BJ (cell line): Measurements from ENCODE around the gene RBP3. TPM values are rescaled to one million over a fixed set of nuclear protein-coding genes. Genes with fewer than 3 reads are reported as not detected.

Experiments used
- CTCF ChIA-PET: fragments of 350-600 bp; formaldehyde crosslinking; extraction: SDS; loops from one replicate; lab custom pipeline; 2021; ENCODE audit warnings: antibody characterized with exemption, inconsistent platforms; lab: Yijun Ruan, JAX
- POLR2A ChIA-PET: fragments of 300-600 bp; sonication (Branson Sonifier 250); formaldehyde crosslinking; extraction: SDS; loops from one replicate; lab custom pipeline; 2021; ENCODE audit warnings: antibody characterized with exemption; lab: Charles Lee
- DNase-seq: peaks from one replicate; pipeline ENCODE4 v3.0.0-alpha.2; 2011; ENCODE audit warnings: low read depth
- H3K27me3 ChIP-seq: 2 replicates; pipeline ENCODE4 v1.6.0; 2011; ENCODE audit warnings: low read length; ENCODE audit not compliant: control insufficient read depth, insufficient read depth
- H3K36me3 ChIP-seq: 2 replicates; pipeline ENCODE4 v1.5.1; 2011; ENCODE audit warnings: low read length; ENCODE audit not compliant: control insufficient read depth, insufficient read depth
- H3K4me3 ChIP-seq: 2 replicates; pipeline ENCODE4 v1.5.1; 2011; ENCODE audit warnings: low read depth, mild to moderate bottlenecking, control low read depth, low read length
- polyA plus RNA-seq: library from polyadenylated mRNA; depleted of rRNA; stranded (reverse); fragments of >200 nt; gene quantifications from 2 replicates; pipeline ENCODE4 v1.2.3, GENCODE V29; 2011
- TF ChIP-seq, protein P1 (sequence below): IDR thresholded peaks from 2 replicates; pipeline ENCODE4 v1.5.1; 2011; ENCODE audit warnings: low read depth, mild to moderate bottlenecking, control low read depth, inconsistent platforms, low read length, moderate library complexity; ENCODE audit not compliant: insufficient read depth

RBP3 gene
- polyA plus RNA-seq, 1 experiment = not detected

DNA sequence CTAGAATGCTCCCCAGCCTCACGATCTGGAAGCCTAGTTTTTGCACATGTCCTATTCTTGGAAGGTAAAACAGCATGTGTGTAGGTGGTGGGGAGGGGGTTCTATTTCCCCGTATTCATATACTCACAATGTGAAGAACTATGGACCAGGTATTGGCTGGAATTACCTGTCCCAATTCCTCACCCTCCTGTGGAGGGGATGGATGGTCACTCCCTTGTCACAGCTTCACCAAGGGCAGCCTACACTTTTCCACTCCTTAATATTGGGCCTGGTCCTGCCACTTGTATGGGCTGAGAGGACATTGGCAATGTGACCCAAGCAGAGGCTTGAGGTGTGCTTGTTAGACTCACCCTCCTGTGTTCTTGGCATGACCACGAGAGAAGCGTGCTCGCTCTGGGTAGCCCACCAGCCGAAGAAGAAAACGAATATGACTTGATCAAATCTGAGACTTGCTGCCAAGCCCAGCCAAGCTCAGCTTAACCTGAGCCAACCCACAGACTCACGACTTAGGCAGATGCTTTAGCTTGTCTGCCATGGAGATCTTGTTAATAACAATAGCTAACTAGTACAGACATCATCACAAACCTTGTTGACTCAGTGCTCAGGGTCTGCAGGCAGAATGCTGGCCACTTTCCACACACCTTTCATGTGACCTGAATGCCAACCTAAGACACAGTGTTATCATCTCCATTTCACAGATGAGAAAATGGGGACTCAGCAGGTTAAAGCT is 18.7 kb downstream of the RBP3 start:
- POLR2A ChIA-PET = no interaction called here
- DNase-seq = no peak
- H3K4me3 ChIP-seq = no peak overlapping the region
- no peaks in the 10 kb centered on the region for H3K36me3 ChIP-seq
- CTCF ChIA-PET = interaction anchor here (1.2 to 1.7 kb wide), 2 partner anchors 12 to 26 kb away, joined by 3 to 5 read pairs; no protein-coding TSS in a partner anchor
- TF ChIP-seq, protein P1, sequence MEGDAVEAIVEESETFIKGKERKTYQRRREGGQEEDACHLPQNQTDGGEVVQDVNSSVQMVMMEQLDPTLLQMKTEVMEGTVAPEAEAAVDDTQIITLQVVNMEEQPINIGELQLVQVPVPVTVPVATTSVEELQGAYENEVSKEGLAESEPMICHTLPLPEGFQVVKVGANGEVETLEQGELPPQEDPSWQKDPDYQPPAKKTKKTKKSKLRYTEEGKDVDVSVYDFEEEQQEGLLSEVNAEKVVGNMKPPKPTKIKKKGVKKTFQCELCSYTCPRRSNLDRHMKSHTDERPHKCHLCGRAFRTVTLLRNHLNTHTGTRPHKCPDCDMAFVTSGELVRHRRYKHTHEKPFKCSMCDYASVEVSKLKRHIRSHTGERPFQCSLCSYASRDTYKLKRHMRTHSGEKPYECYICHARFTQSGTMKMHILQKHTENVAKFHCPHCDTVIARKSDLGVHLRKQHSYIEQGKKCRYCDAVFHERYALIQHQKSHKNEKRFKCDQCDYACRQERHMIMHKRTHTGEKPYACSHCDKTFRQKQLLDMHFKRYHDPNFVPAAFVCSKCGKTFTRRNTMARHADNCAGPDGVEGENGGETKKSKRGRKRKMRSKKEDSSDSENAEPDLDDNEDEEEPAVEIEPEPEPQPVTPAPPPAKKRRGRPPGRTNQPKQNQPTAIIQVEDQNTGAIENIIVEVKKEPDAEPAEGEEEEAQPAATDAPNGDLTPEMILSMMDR = no peak
- H3K27me3 ChIP-seq = peaks cover 3% of the 10 kb centered on the region

DNA sequence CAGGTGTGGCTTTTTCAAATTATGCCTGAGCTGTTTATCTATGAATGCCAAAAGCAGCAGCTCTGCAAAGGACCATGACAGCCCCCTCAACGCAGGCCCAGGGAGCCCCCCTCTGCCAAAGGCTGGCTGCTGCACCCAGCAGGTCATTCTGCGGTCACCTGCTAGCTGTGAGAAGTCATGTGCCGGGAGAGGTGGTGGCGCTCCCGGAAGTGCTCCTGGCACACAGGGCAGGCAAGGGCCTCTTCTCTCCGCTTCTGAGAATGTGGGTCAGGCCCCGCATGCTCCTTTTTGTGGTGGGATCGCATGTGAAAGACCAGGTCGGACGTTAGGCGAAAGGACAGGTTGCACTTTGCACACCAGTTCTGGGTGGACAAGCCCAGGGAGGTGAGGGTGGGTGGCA is 19.5 kb downstream of the RBP3 start:
- H3K4me3 ChIP-seq = no peak overlapping the region
- ChIA-PET CTCF (interaction anchor here (1.2 kb wide), 1 partner anchor 11 kb away, joined by 3 read pairs; no protein-coding TSS in a partner anchor), POLR2A (interaction anchor here (0.6 kb wide), 1 partner anchor 230 kb away, joined by 3 read pairs; no protein-coding TSS in a partner anchor)
- peaks cover 3% of the 10 kb centered on the region for H3K27me3 ChIP-seq
- TF ChIP-seq, protein P1 = no peak
- no peaks in the 10 kb centered on the region for H3K36me3 ChIP-seq
- DNase-seq = no peak

DNA sequence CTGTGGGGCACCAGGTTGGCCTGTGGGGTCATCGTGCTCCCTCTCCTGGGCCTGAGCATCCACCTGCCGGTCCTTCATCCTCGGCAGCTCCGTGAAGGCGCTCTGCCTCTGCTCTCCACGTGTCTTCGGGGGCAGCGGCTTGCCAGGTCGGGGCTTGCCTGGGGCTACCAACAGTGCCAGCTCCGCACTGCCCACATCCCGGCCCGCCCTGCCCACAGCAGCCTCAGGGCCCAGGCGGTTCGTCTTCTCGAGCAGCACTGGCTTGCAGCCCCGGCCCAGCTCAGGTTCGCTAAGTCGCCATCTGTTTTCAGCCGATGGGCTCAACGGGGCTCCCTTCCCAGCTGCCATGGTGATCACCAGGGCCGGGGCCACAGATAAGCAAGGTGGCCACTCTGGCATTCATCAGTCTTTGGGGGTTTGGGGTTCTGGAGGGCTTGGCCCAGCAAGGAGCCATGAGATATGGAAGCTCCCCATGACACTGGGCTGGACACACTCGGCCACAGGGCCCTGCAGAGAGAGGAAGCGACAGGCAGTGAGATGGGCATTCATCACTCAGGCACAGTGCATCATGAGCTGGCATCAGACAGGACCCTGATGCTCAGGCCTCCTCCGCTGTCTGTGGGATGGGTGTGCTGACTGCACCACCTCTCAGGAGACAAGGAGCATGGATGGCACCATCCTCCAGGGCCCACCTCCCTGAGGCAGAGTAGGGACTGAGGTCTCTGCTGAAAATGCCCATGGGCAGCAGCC is 20.4 kb downstream of the RBP3 start:
- H3K36me3 ChIP-seq = no peaks in the 10 kb centered on the region
- CTCF ChIA-PET = no interaction called here
- TF ChIP-seq, protein P1 = no peak
- peaks cover 3% of the 10 kb centered on the region for H3K27me3 ChIP-seq
- no peak for DNase-seq
- H3K4me3 ChIP-seq = no peak overlapping the region
- POLR2A ChIA-PET = interaction anchor here (0.6 kb wide), 1 partner anchor 231 kb away, joined by 3 read pairs; no protein-coding TSS in a partner anchor

DNA sequence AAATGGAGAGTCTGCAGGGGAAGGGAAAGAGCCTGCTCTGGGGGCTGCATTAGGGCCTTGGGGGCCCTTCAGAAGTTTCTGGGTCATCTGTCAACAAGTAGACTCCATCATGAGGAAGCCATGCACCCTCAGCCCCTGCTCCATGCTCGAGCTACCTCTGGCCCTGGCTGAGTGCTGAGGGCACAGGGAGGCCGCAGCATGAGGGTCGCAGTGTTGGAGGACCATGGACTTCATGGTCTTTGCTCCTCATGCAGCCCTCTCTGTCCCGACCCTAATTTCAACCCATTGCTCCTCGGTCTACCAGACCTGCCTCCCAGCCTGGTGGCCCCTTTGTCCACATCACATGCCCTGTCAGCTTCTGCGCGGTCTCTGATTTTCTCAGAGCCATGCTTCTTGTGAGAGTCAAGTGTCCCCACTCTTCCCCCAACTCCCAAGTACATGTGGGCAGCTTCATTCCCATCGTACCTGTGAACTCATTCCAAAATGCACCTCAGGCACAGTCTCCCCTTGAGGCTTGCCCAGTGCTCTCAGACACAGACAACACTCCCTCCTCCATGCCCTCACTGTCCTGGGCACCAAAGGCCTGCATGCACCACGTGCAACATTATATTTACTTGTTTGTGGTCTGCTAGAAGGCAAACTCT is 21.2 kb downstream of the RBP3 start:
- ChIA-PET POLR2A (no interaction called here), CTCF (interaction anchor here (2.8 kb wide), 1 partner anchor 8 kb away, joined by 9 read pairs; no protein-coding TSS in a partner anchor)
- no peak overlapping the region for H3K4me3 ChIP-seq
- H3K27me3 ChIP-seq = peaks cover 3% of the 10 kb centered on the region
- no peaks in the 10 kb centered on the region for H3K36me3 ChIP-seq
- TF ChIP-seq, protein P1 = no peak
- no peak for DNase-seq
